Right cardiac atrium (tissue), 5 donors: ENCODE results near the gene AQP6. TPM values are rescaled to one million over a fixed set of nuclear protein-coding genes. Genes with fewer than 3 reads are reported as not detected.

Source experiments
- ATAC-seq, 2 donors: fragments of 200-7000 bp; cut with Tn5 transposase; one replicate each; pipeline versions ENCODE4 v1.8.0 to v1.9.1; 2020; ENCODE audit warnings: moderate library complexity in 2 of 2, mild to moderate bottlenecking in 1 of 2
- DNase-seq, 3 donors: peaks; one replicate each; pipeline ENCODE4 v3.0.0-alpha.2; 2020
- H3K27ac ChIP-seq: one replicate; pipeline ENCODE4 v1.5.1; 2013; ENCODE audit warnings: mild to moderate bottlenecking, low read length, control low read depth, moderate library complexity
- H3K27me3 ChIP-seq: one replicate; pipeline ENCODE4 v1.6.1; 2013; ENCODE audit not compliant: control insufficient read depth, insufficient read depth
- H3K4me1 ChIP-seq: one replicate; pipeline ENCODE4 v1.6.1; 2013; ENCODE audit warnings: low read length; ENCODE audit not compliant: control insufficient read depth, insufficient read depth
- H3K4me3 ChIP-seq: one replicate; pipeline ENCODE4 v1.5.1; 2013; ENCODE audit warnings: low read length, control low read depth
- H3K9me3 ChIP-seq: one replicate; pipeline ENCODE4 v1.6.1; 2013; ENCODE audit warnings: low read length; ENCODE audit not compliant: control insufficient read depth
- WGBS: extraction: QIAGEN DNeasy Blood & Tissue Kit; methylation state at CpG from one replicate; pipeline ENCODE4 v1.1.7; 2013; 5-methylcytosine and 5-hydroxymethylcytosine counted together
- intact Hi-C, 4 donors: fragments of 100-400 bp; cut with DNase I; formaldehyde crosslinking; loops; one replicate each; pipeline versions ENCODE4 v1.11.0 to v1.14.0; 2022 to 2023
- polyA plus RNA-seq: library from polyadenylated mRNA; stranded (reverse); fragments of 200-250 nt; gene quantifications from one replicate; pipeline ENCODE4 v1.2.3, GENCODE V29; 2013
- total RNA-seq, 4 donors: library from RNA; stranded (reverse); fragmentation: NEBNext Ultra II Directional; extraction: Animal tissue kit (Norgen Biotek cat#: 25700); gene quantifications; one replicate each; pipeline ENCODE4 v1.2.1, GENCODE V29; 2021
- donor health status: healthy with polysubstance abuse.
- donor health status: DM: no; HTN: yes; CAD: no.
- donor health status: DM: no; HTN: no; CAD: no.
- donor health status: DM: no; HTN: yes; CAD: no; lungs with severe emphysema.
- donor health status: DM: yes; HTN: yes; CAD: no.

Gene AQP6
- total and polyA plus RNA-seq, 5 donors: 0.15 to 0.32 (median 0.21) TPM; not detected in 1

GRCh38 chr12:49957570-49957967 is 15.2 kb upstream of the AQP6 start:
- no peaks in the 10 kb centered on the region for H3K27me3 ChIP-seq
- H3K4me3 ChIP-seq: no peak overlapping the region
- no peaks in the 10 kb centered on the region for H3K9me3 ChIP-seq
- H3K4me1 ChIP-seq: no peaks in the 10 kb centered on the region
- H3K27ac ChIP-seq: no peak overlapping the region
- intact Hi-C loops: loop anchor here in 1 of 4 donors (10.0 kb wide), 1 partner anchor 83 kb away; no protein-coding TSS in a partner anchor
- ATAC-seq (no peak), DNase-seq (no peak)

GRCh38 chr12:49959685-49960473 is 12.9 kb upstream of the AQP6 start:
- Histone ChIP-seq H3K9me3 (no peaks in the 10 kb centered on the region), H3K4me3 (no peak overlapping the region), H3K27me3 (no peaks in the 10 kb centered on the region), H3K4me1 (no peaks in the 10 kb centered on the region), H3K27ac (no peak overlapping the region)
- DNase-seq (peak in 2 of 3 donors; percentile 68 to 69), ATAC-seq (peak; percentile 26 to 60)
- intact Hi-C loops: loop anchor here in 3 of 4 donors (10.0 kb wide), 3 partner anchors 85 to 215 kb away; no protein-coding TSS in a partner anchor
- WGBS: 43% methylated on average over 11 of the region's 11 CpGs

- Histone ChIP-seq H3K27me3 (no peaks in the 10 kb centered on the region), H3K27ac (no peak overlapping the region), H3K4me1 (no peaks in the 10 kb centered on the region), H3K9me3 (no peaks in the 10 kb centered on the region), H3K4me3 (peak overlapping the region; percentile 55)
- ATAC-seq (no peak), DNase-seq (no peak)
- 42% methylated on average over 13 of the region's 13 CpGs for WGBS
- intact Hi-C loops: loop anchor here in 2 of 4 donors (10.0 kb wide), 2 partner anchors 186 to 214 kb away; no protein-coding TSS in a partner anchor
These were observed 12.2 kb upstream of the AQP6 start for GRCh38 chr12:49960474-49961110.

GRCh38 chr12:49961111-49961922 is 11.4 kb upstream of the AQP6 start, which contains the start of gene AQP5:
Gene AQP5 (plus strand): TSS chr12:49961872. CDS start chr12:49962018, 146 bp downstream.
- DNase-seq (peak in 2 of 3 donors; percentile 73 to 76), ATAC-seq (peak in 1 of 2 donors; percentile 25)
- H3K4me3 ChIP-seq: peak within 1 kb of the TSS; percentile 55
- no peaks in the 10 kb centered on the region for H3K27me3 ChIP-seq
- H3K9me3 ChIP-seq: no peaks in the 10 kb centered on the region
- intact Hi-C loops: loop anchor here in 2 of 4 donors (10.0 kb wide), 2 partner anchors 187 to 213 kb away; no protein-coding TSS in a partner anchor
- no peak within 1 kb of the TSS for H3K27ac ChIP-seq
- no peaks in the 10 kb centered on the region for H3K4me1 ChIP-seq
- WGBS: 3% methylated on average over 111 of the region's 111 CpGs

GRCh38 chr12:49961993-49962764 is 10.6 kb upstream of the AQP6 start:
- Histone ChIP-seq H3K9me3 (no peaks in the 10 kb centered on the region), H3K27me3 (no peaks in the 10 kb centered on the region), H3K4me3 (no peak overlapping the region), H3K4me1 (no peaks in the 10 kb centered on the region), H3K27ac (no peak overlapping the region)
- 69% methylated on average over 37 of the region's 37 CpGs for WGBS
- no peak for ATAC-seq
- intact Hi-C loops: loop anchor here in 2 of 4 donors (10.0 kb wide), 2 partner anchors 187 to 213 kb away; no protein-coding TSS in a partner anchor
- peak in 1 of 3 donors; percentile 68 for DNase-seq

- Histone ChIP-seq H3K27me3 (no peaks in the 10 kb centered on the region), H3K9me3 (no peaks in the 10 kb centered on the region), H3K27ac (no peak overlapping the region), H3K4me1 (no peaks in the 10 kb centered on the region), H3K4me3 (no peak overlapping the region)
- WGBS: 73% methylated on average over 21 of the region's 21 CpGs
- intact Hi-C loops: loop anchor here in 2 of 4 donors (10.0 kb wide), 2 partner anchors 188 to 212 kb away; no protein-coding TSS in a partner anchor
- DNase-seq: peak; percentile 68 to 91 (median 76)
- ATAC-seq: peak; percentile 29
These were observed 9.6 kb upstream of the AQP6 start for GRCh38 chr12:49962861-49963765.

GRCh38 chr12:49963976-49964815 is 8.6 kb upstream of the AQP6 start:
- no peaks in the 10 kb centered on the region for H3K27me3 ChIP-seq

GRCh38 chr12:49964849-49965624 is 7.7 kb upstream of the AQP6 start:
- intact Hi-C loops: loop anchor here in 3 of 4 donors (5.0 to 10.0 kb wide), 6 partner anchors 92 to 210 kb away; partner anchors contain the start of gene ASIC1 (in 1 of the 3)
- ATAC-seq (no peak), DNase-seq (no peak)
- H3K4me3 ChIP-seq: no peak overlapping the region
- 63% methylated on average over 13 of the region's 13 CpGs for WGBS
- H3K27me3 ChIP-seq: no peaks in the 10 kb centered on the region
- H3K9me3 ChIP-seq: no peaks in the 10 kb centered on the region
- H3K4me1 ChIP-seq: no peaks in the 10 kb centered on the region
- H3K27ac ChIP-seq: no peak overlapping the region

More at GRCh38 chr12:49963976-49964815, 8.6 kb upstream of the AQP6 start:
- DNase-seq: no peak
- Histone ChIP-seq H3K4me1 (no peaks in the 10 kb centered on the region), H3K27ac (no peak overlapping the region), H3K4me3 (no peak overlapping the region), H3K9me3 (no peaks in the 10 kb centered on the region)
- 82% methylated on average over 17 of the region's 17 CpGs for WGBS
- no peak for ATAC-seq
- intact Hi-C loops: loop anchor here in 2 of 4 donors (10.0 kb wide), 2 partner anchors 189 to 211 kb away; no protein-coding TSS in a partner anchor
